Measurements from ENCODE around the gene RUBCNL.

- no peak for TF ChIP-seq POLR2AphosphoS5 (IDR thresholded peaks at IDR 0.05; ENCODE audit: borderline replicate concordance, low read depth, low read length)
- no peak for TF ChIP-seq FOXP2 (optimal IDR thresholded peaks at IDR 0.05; ENCODE audit: control extremely low read depth, extremely low read length, insufficient read depth)
- no peak for TF ChIP-seq EZH2 (IDR thresholded peaks at IDR 0.05)
Observed at GRCh38 chr13:46332772-46333171, 54.3 kb downstream of the RUBCNL start.
